HEK293T (cell line): ENCODE data around the gene HCN4.

Experiments
- CTCF ChIA-PET: fragments of 350-600 bp; formaldehyde crosslinking; extraction: SDS; loops from one replicate; lab custom pipeline; 2021; ENCODE audit warnings: antibody characterized with exemption, inconsistent platforms; lab: Yijun Ruan, JAX
- POLR2A ChIA-PET: fragments of 350-600 bp; formaldehyde crosslinking; extraction: SDS; loops from one replicate; lab custom pipeline; 2020; ENCODE audit warnings: antibody characterized with exemption, inconsistent platforms; lab: Yijun Ruan, JAX
- DNase-seq: peaks from one replicate; pipeline ENCODE4 v3.0.0; 2012; ENCODE audit warnings: mixed read lengths; ENCODE audit errors: extremely low spot score
- ARNT ChIP-seq: fragments of 450-650 bp; IDR thresholded peaks from 2 replicates; pipeline ENCODE4 v1.6.1; 2017; ENCODE audit warnings: mild to moderate bottlenecking
- BHLHE40 ChIP-seq: fragments of 450-650 bp; IDR thresholded peaks from 2 replicates; pipeline ENCODE4 v1.6.1; 2016; ENCODE audit warnings: mild to moderate bottlenecking, moderate library complexity, borderline replicate concordance
- CTBP1 ChIP-seq: fragments of 450-650 bp; IDR thresholded peaks from 2 replicates; pipeline ENCODE4 v1.6.1; 2016; ENCODE audit warnings: borderline replicate concordance
- ELF4 ChIP-seq: fragments of 450-650 bp; IDR thresholded peaks from 2 replicates; pipeline ENCODE4 v1.6.1; 2017; ENCODE audit warnings: antibody characterized with exemption
- FOXA1 ChIP-seq: fragments of 450-650 bp; IDR thresholded peaks from 2 replicates; pipeline ENCODE4 v1.6.1; 2016; ENCODE audit warnings: mild to moderate bottlenecking
- FOXK2 ChIP-seq: fragments of 450-650 bp; IDR thresholded peaks from 2 replicates; pipeline ENCODE4 v1.6.1; 2016; ENCODE audit warnings: mild to moderate bottlenecking
- FOXM1 ChIP-seq: fragments of 450-650 bp; IDR thresholded peaks from 2 replicates; pipeline ENCODE4 v1.6.1; 2017; ENCODE audit warnings: mild to moderate bottlenecking, borderline replicate concordance
- HDGF ChIP-seq: fragments of 450-650 bp; IDR thresholded peaks from 2 replicates; pipeline ENCODE4 v1.6.1; 2017; ENCODE audit warnings: antibody characterized with exemption, borderline replicate concordance
- L3MBTL2 ChIP-seq: fragments of 450-650 bp; conservative IDR thresholded peaks from 2 replicates; pipeline ENCODE4 v1.6.1; 2016; ENCODE audit warnings: mild to moderate bottlenecking
- LEF1 ChIP-seq: fragments of 450-650 bp; IDR thresholded peaks from 2 replicates; pipeline ENCODE4 v1.6.1; 2017; ENCODE audit warnings: mild to moderate bottlenecking, borderline replicate concordance
- NFRKB ChIP-seq: fragments of 450-650 bp; IDR thresholded peaks from 2 replicates; pipeline ENCODE4 v1.6.1; 2016; ENCODE audit warnings: mild to moderate bottlenecking, moderate library complexity
- SP1 ChIP-seq: fragments of 450-650 bp; IDR thresholded peaks from 2 replicates; pipeline ENCODE4 v1.6.1; 2017
- SUZ12 ChIP-seq: fragments of 450-650 bp; IDR thresholded peaks from 2 replicates; pipeline ENCODE4 v1.6.1; 2016; ENCODE audit warnings: mild to moderate bottlenecking
- TARDBP ChIP-seq: fragments of 450-650 bp; IDR thresholded peaks from 2 replicates; pipeline ENCODE4 v1.6.1; 2016
- ZNF384 ChIP-seq: fragments of 450-650 bp; IDR thresholded peaks from 2 replicates; pipeline ENCODE4 v1.6.1; 2016
- TF ChIP-seq, protein P1 (sequence below): fragments of 450-650 bp; IDR thresholded peaks from 2 replicates; pipeline ENCODE4 v1.6.1; 2016

Gene HCN4

GRCh38 chr15:73383310-73384189 lies 14.8 kb upstream of the HCN4 start:
- TF ChIP-seq SP1 (no peak), SUZ12 (no peak), FOXM1 (no peak), L3MBTL2 (no peak), BHLHE40 (no peak), TARDBP (no peak), CTBP1 (no peak), ARNT (no peak), NFRKB (no peak), HDGF (no peak), ELF4 (no peak), FOXA1 (no peak), FOXK2 (no peak), LEF1 (no peak), ZNF384 (no peak)
- TF ChIP-seq, protein P1, sequence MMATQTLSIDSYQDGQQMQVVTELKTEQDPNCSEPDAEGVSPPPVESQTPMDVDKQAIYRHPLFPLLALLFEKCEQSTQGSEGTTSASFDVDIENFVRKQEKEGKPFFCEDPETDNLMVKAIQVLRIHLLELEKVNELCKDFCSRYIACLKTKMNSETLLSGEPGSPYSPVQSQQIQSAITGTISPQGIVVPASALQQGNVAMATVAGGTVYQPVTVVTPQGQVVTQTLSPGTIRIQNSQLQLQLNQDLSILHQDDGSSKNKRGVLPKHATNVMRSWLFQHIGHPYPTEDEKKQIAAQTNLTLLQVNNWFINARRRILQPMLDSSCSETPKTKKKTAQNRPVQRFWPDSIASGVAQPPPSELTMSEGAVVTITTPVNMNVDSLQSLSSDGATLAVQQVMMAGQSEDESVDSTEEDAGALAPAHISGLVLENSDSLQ: no peak
- POLR2A ChIA-PET: no interaction called here
- no peak for DNase-seq
- CTCF ChIA-PET: interaction anchor here (0.5 kb wide), 1 partner anchor 42 kb away, joined by 4 read pairs; no protein-coding TSS in a partner anchor

DNA sequence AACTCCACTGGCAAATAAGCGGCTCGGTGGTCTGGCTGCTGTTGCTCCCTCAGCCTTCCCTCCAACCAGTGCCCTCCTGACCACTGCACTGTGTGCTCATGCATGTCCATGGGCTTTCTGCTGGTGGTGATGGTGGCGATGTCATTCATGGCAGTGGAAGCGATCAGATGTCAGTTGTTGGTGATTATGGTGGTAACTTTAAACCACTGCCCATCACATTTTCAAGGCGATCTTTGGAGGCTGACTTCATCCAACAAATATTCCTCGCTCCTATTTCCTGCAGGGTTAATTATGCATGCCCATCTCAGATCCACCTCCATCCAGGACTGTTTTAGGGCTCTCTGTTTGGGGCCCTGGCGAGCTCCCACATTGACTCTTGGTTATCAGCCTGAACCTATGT lies 13.4 kb upstream of the HCN4 start:
- TF ChIP-seq NFRKB (no peak), BHLHE40 (no peak), ZNF384 (no peak), FOXM1 (no peak), ARNT (no peak), HDGF (no peak), LEF1 (no peak), SUZ12 (no peak), L3MBTL2 (no peak), TARDBP (no peak), ELF4 (no peak), SP1 (no peak), CTBP1 (no peak), FOXA1 (no peak)
- no peak for DNase-seq
- ChIA-PET CTCF (no interaction called here), POLR2A (no interaction called here)

GRCh38 chr15:73380661-73381060 lies 11.9 kb upstream of the HCN4 start:
- CTCF ChIA-PET: no interaction called here

DNA sequence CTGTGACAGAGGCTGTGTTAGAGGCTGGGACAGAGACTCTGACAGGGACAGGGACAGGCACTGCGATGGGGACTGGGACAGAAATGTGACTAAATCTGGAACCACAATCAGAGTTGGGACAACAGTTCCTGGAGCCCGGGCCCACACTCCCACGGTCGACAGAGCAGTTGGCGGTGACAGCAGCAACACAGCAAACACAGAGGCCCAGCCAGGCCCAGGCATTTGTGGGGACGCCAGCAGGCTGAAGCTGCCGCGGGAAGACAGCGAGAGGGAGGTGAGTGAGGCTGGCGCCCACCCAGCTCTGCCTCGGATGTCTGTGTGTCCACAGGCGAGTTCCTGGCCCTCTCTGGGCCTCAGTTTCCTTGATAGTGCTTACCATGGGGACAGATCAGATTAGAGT lies 9.3 kb upstream of the HCN4 start:
- DNase-seq: no peak
- ChIA-PET CTCF (no interaction called here), POLR2A (no interaction called here)
- TF ChIP-seq FOXM1: no peak
- TF ChIP-seq ELF4: no peak
- no peak for TF ChIP-seq ZNF384
- no peak for TF ChIP-seq ARNT
- TF ChIP-seq, protein P1: no peak
- TF ChIP-seq SUZ12: no peak
- TF ChIP-seq NFRKB: no peak
- no peak for TF ChIP-seq BHLHE40
- no peak for TF ChIP-seq L3MBTL2
- TF ChIP-seq FOXK2: no peak
- TF ChIP-seq TARDBP: no peak
- no peak for TF ChIP-seq LEF1
- TF ChIP-seq HDGF: no peak
- no peak for TF ChIP-seq SP1
- TF ChIP-seq CTBP1: no peak
- TF ChIP-seq FOXA1: no peak

More at GRCh38 chr15:73380661-73381060, 11.9 kb upstream of the HCN4 start:
- no peak for TF ChIP-seq FOXM1
- no peak for TF ChIP-seq L3MBTL2
- TF ChIP-seq ZNF384: no peak
- TF ChIP-seq ELF4: no peak
- TF ChIP-seq LEF1: no peak
- TF ChIP-seq SP1: no peak
- TF ChIP-seq CTBP1: no peak
- no peak for TF ChIP-seq NFRKB
- no peak for TF ChIP-seq ARNT
- TF ChIP-seq HDGF: no peak
- TF ChIP-seq TARDBP: no peak
- TF ChIP-seq FOXK2: no peak
- TF ChIP-seq, protein P1: no peak
- TF ChIP-seq FOXA1: no peak
- no peak for DNase-seq
- POLR2A ChIA-PET: no interaction called here

DNA sequence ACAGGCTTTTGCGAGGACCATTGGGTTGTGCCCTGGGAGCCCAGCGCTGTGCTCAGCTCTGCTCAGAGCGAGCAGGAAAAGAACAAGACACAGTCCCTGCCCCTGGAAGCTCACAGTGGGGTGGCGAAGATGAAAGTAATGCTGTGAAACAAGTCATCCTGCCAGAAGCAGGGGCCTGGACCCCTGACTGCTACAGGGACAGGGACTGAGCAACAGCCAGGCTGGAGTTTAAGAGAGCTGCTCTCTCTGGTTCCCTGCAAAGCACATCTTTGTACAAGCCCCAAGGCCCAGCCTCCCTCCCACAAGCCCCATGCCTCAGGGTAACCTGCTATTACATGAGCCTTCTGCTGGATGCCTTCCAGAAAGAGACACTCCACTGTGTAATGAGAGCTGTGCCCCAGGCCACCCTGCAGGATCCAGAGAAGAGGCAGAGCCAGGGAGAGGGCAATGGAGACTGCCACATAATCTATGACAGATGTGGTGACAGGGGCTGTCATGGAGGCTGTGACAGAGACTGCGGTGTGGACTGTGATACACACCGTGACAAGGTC lies 7.1 kb upstream of the HCN4 start:
- no peak for TF ChIP-seq CTBP1
- TF ChIP-seq BHLHE40: no peak
- no peak for TF ChIP-seq ELF4
- TF ChIP-seq ARNT: no peak
- TF ChIP-seq HDGF: no peak
- no peak for TF ChIP-seq FOXM1
- no peak for TF ChIP-seq SP1
- no peak for TF ChIP-seq NFRKB
- TF ChIP-seq LEF1: no peak
- TF ChIP-seq ZNF384: no peak
- TF ChIP-seq SUZ12: no peak
- TF ChIP-seq, protein P1: no peak
- TF ChIP-seq TARDBP: no peak
- POLR2A ChIA-PET: no interaction called here
- no peak for DNase-seq
- CTCF ChIA-PET: no interaction called here
